Spleen (tissue), 7 donors: ENCODE measurements around the gene TECPR1.

Experiments
- CTCF ChIP-seq, 11 experiments: fragments of 200-600 bp in 7 of 11; fragments of 450-650 bp in 4 of 11; sonication (generic) in 4 of 11; IDR thresholded peaks in 8 of 11; conservative IDR thresholded peaks in 3 of 11; 1 replicate in 7 of 11; 2 replicates in 4 of 11; pipeline versions ENCODE4 v1.4.0 to v1.8.0; 2016 to 2021; ENCODE audit warnings: antibody characterized with exemption in 11 of 11, inconsistent platforms in 4 of 11, mild to moderate bottlenecking in 1 of 11
- POLR2A ChIP-seq, 3 donors: fragments of 450-650 bp; IDR thresholded peaks; one replicate each; pipeline ENCODE4 v1.5.1; 2017; ENCODE audit warnings: antibody characterized with exemption in 3 of 3, mild to moderate bottlenecking in 1 of 3
- POLR2AphosphoS5 ChIP-seq, 3 donors: sonication (generic); formaldehyde crosslinking; IDR thresholded peaks; one replicate each; pipeline ENCODE4 v1.5.1; 2017; ENCODE audit warnings: antibody characterized with exemption in 3 of 3
- donor health status: DM: no; HTN: no; CAD: no; lungs with moderate emphysema.
- donor health status: DM: no; HTN: no; CAD: no.
- donor health status: DM: no; HTN: no; CAD: no.

- TF ChIP-seq CTCF (IDR thresholded peaks at IDR 0.05 in 8 of 11, conservative IDR thresholded peaks at IDR 0.05 in 3 of 11) (no peak), POLR2AphosphoS5 (IDR thresholded peaks at IDR 0.05) (no peak), POLR2A (IDR thresholded peaks at IDR 0.05) (no peak)
Measured at GRCh38 chr7:98250789-98251188, 1.2 kb downstream of the TECPR1 start.
